HepG2 (cell line): Measurements from ENCODE around the gene GJE1. TPM values are rescaled to one million over a fixed set of nuclear protein-coding genes. Genes with fewer than 3 reads are reported as not detected.
A peak's percentile ranks its signal among the peaks of the same experiment; 100 is the strongest.

Experiments used
- KAT8 ChIP-seq: IDR thresholded peaks from 2 replicates; pipeline ENCODE4 v1.6.1; 2016; ENCODE audit warnings: missing genetic modification reagents, missing compliant biosample characterization
- MED13 ChIP-seq: sonication (generic); formaldehyde crosslinking; IDR thresholded peaks from 2 replicates; pipeline ENCODE4 v1.5.0; 2020; ENCODE audit warnings: missing genetic modification reagents
- NCOA2 ChIP-seq: sonication (generic); formaldehyde crosslinking; IDR thresholded peaks from 2 replicates; pipeline ENCODE4 v1.8.0; 2022; ENCODE audit warnings: inconsistent platforms
- NR2F6 ChIP-seq, 2 experiments: IDR thresholded peaks; 2 replicates each; pipeline ENCODE4 v1.6.1; 2016; ENCODE audit warnings: antibody characterized with exemption in 1 of 2, mild to moderate bottlenecking in 1 of 2
- TRIM24 ChIP-seq: sonication (generic); formaldehyde crosslinking; IDR thresholded peaks from 2 replicates; pipeline ENCODE4 v1.8.0; 2022; ENCODE audit warnings: mild to moderate bottlenecking, missing genetic modification reagents
- YY1 ChIP-seq: IDR thresholded peaks from 2 replicates; pipeline ENCODE4 v1.6.1; 2011; ENCODE audit warnings: low read length, low read depth, moderate library complexity, mild to moderate bottlenecking; ENCODE audit not compliant: insufficient read depth, insufficient replicate concordance
- ZFP36L1 ChIP-seq: sonication (generic); formaldehyde crosslinking; IDR thresholded peaks from 2 replicates; pipeline ENCODE4 v1.8.0; 2022; ENCODE audit warnings: mild to moderate bottlenecking, missing genetic modification reagents, moderate library complexity
- ZNF121 ChIP-seq: sonication (generic); formaldehyde crosslinking; IDR thresholded peaks from 2 replicates; pipeline ENCODE4 v1.5.0; 2020; ENCODE audit warnings: mild to moderate bottlenecking, missing genetic modification reagents
- ZNF652 ChIP-seq: IDR thresholded peaks from 2 replicates; pipeline ENCODE4 v1.6.1; 2016; ENCODE audit warnings: low read depth, borderline replicate concordance
- ZNF7 ChIP-seq: IDR thresholded peaks from 2 replicates; pipeline ENCODE4 v1.6.1; 2016; ENCODE audit warnings: missing biosample characterization, missing genetic modification reagents
- polyA plus RNA-seq, 8 experiments: library from polyadenylated mRNA; depleted of rRNA in 3 of 8; stranded (reverse) in 7 of 8; unstranded in 1 of 8; fragments of >200 nt; fragmentation: Illumina TruSeq in 4 of 8; extraction: Trizol in 4 of 8; gene quantifications; 2 replicates each; pipeline versions ENCODE4 v1.2.1 to v1.2.3, GENCODE V29; 2011 to 2016; ENCODE audit warnings: low read depth in 4 of 8, missing spikeins in 1 of 8, mixed read lengths in 1 of 8; ENCODE audit not compliant: insufficient read depth in 1 of 8
- total RNA-seq, 5 experiments: library from RNA; depleted of rRNA; stranded (reverse); fragments of >200 nt; fragmentation: Illumina TruSeq; extraction: Trizol; gene quantifications; 2 replicates each; pipeline ENCODE4 v1.2.3, GENCODE V29; 2016; ENCODE audit warnings: low read depth in 1 of 5
- TF ChIP-seq, protein P1 (sequence below): sonication (generic); formaldehyde crosslinking; IDR thresholded peaks from 2 replicates; pipeline ENCODE4 v1.4.0; 2020; ENCODE audit warnings: missing genetic modification reagents, borderline replicate concordance
- TF ChIP-seq, protein P2 (sequence below): sonication (generic); formaldehyde crosslinking; IDR thresholded peaks from 2 replicates; pipeline ENCODE4 v1.5.1; 2020; ENCODE audit warnings: mild to moderate bottlenecking, missing genetic modification reagents, borderline replicate concordance
- TF ChIP-seq, protein P3 (sequence below): sonication (generic); formaldehyde crosslinking; IDR thresholded peaks from 2 replicates; pipeline ENCODE4 v1.5.0; 2020; ENCODE audit warnings: mild to moderate bottlenecking, missing genetic modification reagents
- TF ChIP-seq, protein P4 (sequence below): sonication (generic); formaldehyde crosslinking; IDR thresholded peaks from 2 replicates; pipeline ENCODE4 v1.4.0; 2020; ENCODE audit warnings: missing genetic modification reagents, borderline replicate concordance
- TF ChIP-seq, protein P5 (sequence below): sonication (generic); formaldehyde crosslinking; conservative IDR thresholded peaks from 2 replicates; pipeline ENCODE4 v1.4.0; 2020; ENCODE audit warnings: missing genetic modification reagents
- TF ChIP-seq, protein P6 (sequence below): sonication (generic); formaldehyde crosslinking; IDR thresholded peaks from 2 replicates; pipeline ENCODE4 v1.4.0; 2020; ENCODE audit warnings: low read depth, mild to moderate bottlenecking, missing genetic modification reagents

Gene GJE1
- total and polyA plus RNA-seq, 2 of the 13 experiments (the other 11 are each of a cell fraction or from before 2014, with no cell fraction given): not detected

DNA sequence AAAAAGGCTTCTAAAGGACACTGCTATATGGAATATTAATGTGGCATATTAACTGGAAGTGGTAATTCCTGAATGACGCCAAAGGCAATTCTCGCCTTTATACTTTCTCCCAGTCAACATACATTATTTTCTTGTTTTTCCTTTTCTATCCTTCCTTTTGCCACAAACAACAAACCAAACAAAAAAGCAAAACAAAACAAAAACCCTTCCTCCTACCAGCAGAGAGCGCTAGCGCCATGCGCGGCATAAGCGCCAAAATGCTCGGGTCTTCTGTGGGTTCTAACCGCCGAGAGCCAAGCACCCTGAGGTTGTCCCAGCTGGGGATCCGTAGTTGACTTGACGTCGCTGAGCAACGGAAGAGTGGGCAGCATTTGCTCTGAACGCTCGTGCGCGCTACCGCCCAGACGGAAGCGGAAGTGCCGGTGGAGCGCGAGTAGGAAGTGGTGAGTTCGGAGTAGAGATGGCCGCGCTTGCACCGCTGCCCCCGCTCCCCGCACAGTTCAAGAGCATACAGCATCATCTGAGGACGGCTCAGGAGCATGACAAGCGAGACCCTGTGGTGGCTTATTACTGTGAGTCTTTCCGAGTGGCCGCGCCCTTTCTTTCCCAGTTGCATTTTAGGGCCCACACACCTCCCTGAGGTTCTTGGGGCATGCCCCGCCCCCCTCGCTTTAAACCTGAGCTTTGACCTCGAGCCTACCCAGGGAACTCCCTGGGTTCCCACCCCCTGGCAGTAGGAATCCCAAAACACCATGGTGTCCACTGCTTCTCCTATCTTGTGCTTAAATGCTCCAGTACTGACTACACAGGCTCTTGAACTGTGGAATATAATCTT lies 14.3 kb downstream of the GJE1 start, which contains the start of the genes NMBR and VTA1 (continued):
- TF ChIP-seq, protein P1, sequence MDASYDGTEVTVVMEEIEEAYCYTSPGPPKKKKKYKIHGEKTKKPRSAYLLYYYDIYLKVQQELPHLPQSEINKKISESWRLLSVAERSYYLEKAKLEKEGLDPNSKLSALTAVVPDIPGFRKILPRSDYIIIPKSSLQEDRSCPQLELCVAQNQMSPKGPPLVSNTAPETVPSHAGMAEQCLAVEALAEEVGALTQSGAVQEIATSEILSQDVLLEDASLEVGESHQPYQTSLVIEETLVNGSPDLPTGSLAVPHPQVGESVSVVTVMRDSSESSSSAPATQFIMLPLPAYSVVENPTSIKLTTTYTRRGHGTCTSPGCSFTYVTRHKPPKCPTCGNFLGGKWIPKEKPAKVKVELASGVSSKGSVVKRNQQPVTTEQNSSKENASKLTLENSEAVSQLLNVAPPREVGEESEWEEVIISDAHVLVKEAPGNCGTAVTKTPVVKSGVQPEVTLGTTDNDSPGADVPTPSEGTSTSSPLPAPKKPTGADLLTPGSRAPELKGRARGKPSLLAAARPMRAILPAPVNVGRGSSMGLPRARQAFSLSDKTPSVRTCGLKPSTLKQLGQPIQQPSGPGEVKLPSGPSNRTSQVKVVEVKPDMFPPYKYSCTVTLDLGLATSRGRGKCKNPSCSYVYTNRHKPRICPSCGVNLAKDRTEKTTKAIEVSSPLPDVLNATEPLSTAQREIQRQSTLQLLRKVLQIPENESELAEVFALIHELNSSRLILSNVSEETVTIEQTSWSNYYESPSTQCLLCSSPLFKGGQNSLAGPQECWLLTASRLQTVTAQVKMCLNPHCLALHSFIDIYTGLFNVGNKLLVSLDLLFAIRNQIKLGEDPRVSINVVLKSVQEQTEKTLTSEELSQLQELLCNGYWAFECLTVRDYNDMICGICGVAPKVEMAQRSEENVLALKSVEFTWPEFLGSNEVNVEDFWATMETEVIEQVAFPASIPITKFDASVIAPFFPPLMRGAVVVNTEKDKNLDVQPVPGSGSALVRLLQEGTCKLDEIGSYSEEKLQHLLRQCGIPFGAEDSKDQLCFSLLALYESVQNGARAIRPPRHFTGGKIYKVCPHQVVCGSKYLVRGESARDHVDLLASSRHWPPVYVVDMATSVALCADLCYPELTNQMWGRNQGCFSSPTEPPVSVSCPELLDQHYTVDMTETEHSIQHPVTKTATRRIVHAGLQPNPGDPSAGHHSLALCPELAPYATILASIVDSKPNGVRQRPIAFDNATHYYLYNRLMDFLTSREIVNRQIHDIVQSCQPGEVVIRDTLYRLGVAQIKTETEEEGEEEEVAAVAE: peak; percentile 93
- TF ChIP-seq, protein P2, sequence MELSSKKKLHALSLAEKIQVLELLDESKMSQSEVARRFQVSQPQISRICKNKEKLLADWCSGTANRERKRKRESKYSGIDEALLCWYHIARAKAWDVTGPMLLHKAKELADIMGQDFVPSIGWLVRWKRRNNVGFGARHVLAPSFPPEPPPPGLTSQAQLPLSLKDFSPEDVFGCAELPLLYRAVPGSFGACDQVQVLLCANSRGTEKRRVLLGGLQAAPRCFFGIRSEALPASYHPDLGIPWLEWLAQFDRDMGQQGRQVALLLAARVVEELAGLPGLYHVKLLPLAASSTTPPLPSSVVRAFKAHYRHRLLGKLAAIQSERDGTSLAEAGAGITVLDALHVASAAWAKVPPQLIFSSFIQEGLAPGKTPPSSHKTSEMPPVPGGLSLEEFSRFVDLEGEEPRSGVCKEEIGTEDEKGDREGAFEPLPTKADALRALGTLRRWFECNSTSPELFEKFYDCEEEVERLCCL (CRISPR knock-in tag): no peak
- TF ChIP-seq, protein P3, sequence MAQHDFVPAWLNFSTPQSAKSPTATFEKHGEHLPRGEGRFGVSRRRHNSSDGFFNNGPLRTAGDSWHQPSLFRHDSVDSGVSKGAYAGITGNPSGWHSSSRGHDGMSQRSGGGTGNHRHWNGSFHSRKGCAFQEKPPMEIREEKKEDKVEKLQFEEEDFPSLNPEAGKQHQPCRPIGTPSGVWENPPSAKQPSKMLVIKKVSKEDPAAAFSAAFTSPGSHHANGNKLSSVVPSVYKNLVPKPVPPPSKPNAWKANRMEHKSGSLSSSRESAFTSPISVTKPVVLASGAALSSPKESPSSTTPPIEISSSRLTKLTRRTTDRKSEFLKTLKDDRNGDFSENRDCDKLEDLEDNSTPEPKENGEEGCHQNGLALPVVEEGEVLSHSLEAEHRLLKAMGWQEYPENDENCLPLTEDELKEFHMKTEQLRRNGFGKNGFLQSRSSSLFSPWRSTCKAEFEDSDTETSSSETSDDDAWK (CRISPR knock-in tag): no peak
- TF ChIP-seq, protein P4, sequence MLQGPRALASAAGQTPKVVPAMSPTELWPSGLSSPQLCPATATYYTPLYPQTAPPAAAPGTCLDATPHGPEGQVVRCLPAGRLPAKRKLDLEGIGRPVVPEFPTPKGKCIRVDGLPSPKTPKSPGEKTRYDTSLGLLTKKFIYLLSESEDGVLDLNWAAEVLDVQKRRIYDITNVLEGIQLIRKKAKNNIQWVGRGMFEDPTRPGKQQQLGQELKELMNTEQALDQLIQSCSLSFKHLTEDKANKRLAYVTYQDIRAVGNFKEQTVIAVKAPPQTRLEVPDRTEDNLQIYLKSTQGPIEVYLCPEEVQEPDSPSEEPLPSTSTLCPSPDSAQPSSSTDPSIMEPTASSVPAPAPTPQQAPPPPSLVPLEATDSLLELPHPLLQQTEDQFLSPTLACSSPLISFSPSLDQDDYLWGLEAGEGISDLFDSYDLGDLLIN: peak; percentile 93; the same call in 1 of the 2 replicates
- peak; percentile 95 for TF ChIP-seq YY1
- TF ChIP-seq KAT8 (CRISPR knock-in tag): peak; percentile 100
- peak; percentile 19; the same call in 1 of the 2 replicates for TF ChIP-seq TRIM24 (CRISPR knock-in tag)
- TF ChIP-seq, protein P5, sequence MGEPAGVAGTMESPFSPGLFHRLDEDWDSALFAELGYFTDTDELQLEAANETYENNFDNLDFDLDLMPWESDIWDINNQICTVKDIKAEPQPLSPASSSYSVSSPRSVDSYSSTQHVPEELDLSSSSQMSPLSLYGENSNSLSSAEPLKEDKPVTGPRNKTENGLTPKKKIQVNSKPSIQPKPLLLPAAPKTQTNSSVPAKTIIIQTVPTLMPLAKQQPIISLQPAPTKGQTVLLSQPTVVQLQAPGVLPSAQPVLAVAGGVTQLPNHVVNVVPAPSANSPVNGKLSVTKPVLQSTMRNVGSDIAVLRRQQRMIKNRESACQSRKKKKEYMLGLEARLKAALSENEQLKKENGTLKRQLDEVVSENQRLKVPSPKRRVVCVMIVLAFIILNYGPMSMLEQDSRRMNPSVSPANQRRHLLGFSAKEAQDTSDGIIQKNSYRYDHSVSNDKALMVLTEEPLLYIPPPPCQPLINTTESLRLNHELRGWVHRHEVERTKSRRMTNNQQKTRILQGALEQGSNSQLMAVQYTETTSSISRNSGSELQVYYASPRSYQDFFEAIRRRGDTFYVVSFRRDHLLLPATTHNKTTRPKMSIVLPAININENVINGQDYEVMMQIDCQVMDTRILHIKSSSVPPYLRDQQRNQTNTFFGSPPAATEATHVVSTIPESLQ (CRISPR knock-in tag): 0 out of 2 replicates have a peak, but pooled peaks have one; percentile 53
- TF ChIP-seq NR2F6 (IDR thresholded peaks at IDR 0.05): peak; percentile 34
- peak; percentile 82; the same call in 1 of the 2 replicates for TF ChIP-seq NR2F6 (CRISPR knock-in tag; IDR thresholded peaks at IDR 0.05)
- no peak for TF ChIP-seq MED13
- TF ChIP-seq ZNF652: peak; percentile 81
- TF ChIP-seq ZNF121 (CRISPR knock-in tag): peak; percentile 51; the same call in 1 of the 2 replicates
- peak; percentile 72 for TF ChIP-seq NCOA2
- TF ChIP-seq, protein P6, sequence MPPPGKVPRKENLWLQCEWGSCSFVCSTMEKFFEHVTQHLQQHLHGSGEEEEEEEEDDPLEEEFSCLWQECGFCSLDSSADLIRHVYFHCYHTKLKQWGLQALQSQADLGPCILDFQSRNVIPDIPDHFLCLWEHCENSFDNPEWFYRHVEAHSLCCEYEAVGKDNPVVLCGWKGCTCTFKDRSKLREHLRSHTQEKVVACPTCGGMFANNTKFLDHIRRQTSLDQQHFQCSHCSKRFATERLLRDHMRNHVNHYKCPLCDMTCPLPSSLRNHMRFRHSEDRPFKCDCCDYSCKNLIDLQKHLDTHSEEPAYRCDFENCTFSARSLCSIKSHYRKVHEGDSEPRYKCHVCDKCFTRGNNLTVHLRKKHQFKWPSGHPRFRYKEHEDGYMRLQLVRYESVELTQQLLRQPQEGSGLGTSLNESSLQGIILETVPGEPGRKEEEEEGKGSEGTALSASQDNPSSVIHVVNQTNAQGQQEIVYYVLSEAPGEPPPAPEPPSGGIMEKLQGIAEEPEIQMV (CRISPR knock-in tag): peak; percentile 93
- no peak for TF ChIP-seq ZFP36L1 (CRISPR knock-in tag)
- no peak for TF ChIP-seq ZNF7 (CRISPR knock-in tag)
